ENCODE results near the gene CIBAR2.

DNA sequence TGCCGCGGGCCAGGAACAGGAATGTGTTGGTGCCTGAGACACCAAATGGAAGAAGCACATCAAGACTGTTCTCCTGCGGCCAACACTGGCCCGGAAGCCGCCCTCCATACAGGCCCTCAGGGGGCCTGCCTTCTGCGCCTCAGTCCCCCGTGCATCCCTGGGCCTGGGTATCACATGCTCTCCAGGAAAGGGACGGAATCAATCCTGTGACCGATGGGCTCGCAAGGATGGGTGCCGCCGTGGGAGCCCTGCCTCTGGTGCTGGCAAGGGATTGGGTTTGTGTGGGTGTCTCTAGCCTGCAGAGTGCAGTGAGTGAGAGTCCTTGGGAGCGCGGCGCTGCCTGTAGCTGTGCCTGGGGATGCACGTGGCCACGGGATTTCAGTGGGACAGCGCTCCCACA is 19.4 kb downstream of the CIBAR2 start:
- TF ChIP-seq, protein P1, sequence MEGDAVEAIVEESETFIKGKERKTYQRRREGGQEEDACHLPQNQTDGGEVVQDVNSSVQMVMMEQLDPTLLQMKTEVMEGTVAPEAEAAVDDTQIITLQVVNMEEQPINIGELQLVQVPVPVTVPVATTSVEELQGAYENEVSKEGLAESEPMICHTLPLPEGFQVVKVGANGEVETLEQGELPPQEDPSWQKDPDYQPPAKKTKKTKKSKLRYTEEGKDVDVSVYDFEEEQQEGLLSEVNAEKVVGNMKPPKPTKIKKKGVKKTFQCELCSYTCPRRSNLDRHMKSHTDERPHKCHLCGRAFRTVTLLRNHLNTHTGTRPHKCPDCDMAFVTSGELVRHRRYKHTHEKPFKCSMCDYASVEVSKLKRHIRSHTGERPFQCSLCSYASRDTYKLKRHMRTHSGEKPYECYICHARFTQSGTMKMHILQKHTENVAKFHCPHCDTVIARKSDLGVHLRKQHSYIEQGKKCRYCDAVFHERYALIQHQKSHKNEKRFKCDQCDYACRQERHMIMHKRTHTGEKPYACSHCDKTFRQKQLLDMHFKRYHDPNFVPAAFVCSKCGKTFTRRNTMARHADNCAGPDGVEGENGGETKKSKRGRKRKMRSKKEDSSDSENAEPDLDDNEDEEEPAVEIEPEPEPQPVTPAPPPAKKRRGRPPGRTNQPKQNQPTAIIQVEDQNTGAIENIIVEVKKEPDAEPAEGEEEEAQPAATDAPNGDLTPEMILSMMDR (IDR thresholded peaks at IDR 0.05; ENCODE audit: low read depth, low read length): no peak
- TF ChIP-seq EZH2phosphoT487 (IDR thresholded peaks at IDR 0.05; ENCODE audit: low read depth): no peak

Data from OCI-LY3 (cell line).